Suprapubic skin (tissue), 4 donors: ENCODE measurements around the gene HACD4.

Source experiments
- CTCF ChIP-seq, 2 donors: fragments of 200-600 bp in 1 of 2; fragments of 450-650 bp in 1 of 2; sonication (generic) in 1 of 2; IDR thresholded peaks; one replicate each; pipeline ENCODE4 v1.5.1; 2016 to 2019; ENCODE audit warnings: antibody characterized with exemption in 2 of 2, mild to moderate bottlenecking in 1 of 2, moderate library complexity in 1 of 2
- POLR2A ChIP-seq, 2 donors: fragments of 450-650 bp; IDR thresholded peaks; one replicate each; pipeline ENCODE4 v1.6.1; 2017; ENCODE audit warnings: antibody characterized with exemption in 2 of 2, mild to moderate bottlenecking in 2 of 2, moderate library complexity in 2 of 2
- POLR2AphosphoS5 ChIP-seq, 3 donors: sonication (generic); formaldehyde crosslinking; IDR thresholded peaks; one replicate each; pipeline ENCODE4 v1.6.1; 2017; ENCODE audit warnings: antibody characterized with exemption in 3 of 3

DNA sequence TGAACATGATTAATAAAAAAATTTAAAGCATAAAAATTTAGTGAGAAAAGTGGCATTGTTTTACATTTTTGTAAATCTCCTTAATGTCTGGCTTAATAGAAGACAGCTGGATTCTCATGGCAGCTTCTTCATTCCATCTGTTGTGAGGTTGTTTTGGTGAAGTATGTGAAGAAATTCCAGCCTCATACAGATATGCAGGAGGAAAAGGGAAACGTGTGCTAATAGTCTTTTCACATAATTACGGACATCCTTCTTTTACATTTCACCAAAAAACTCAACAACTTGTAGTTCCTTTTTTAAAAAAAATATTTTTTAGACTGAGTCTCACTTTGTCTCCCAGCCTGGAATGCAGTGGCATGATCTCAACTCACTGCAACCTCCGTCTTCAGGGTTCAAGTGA lies 46.9 kb downstream of the HACD4 start:
- TF ChIP-seq CTCF (IDR thresholded peaks at IDR 0.05), result no peak
- TF ChIP-seq POLR2A (IDR thresholded peaks at IDR 0.05), result no peak
- no peak for TF ChIP-seq POLR2AphosphoS5 (IDR thresholded peaks at IDR 0.05)
